Measurements from ENCODE around the gene FRMPD4. TPM values are rescaled to one million over a fixed set of nuclear protein-coding genes. Genes with fewer than 3 reads are reported as not detected.

The FRMPD4 gene
- total RNA-seq, 1 donor from 2014 or later = 0.07 TPM

DNA sequence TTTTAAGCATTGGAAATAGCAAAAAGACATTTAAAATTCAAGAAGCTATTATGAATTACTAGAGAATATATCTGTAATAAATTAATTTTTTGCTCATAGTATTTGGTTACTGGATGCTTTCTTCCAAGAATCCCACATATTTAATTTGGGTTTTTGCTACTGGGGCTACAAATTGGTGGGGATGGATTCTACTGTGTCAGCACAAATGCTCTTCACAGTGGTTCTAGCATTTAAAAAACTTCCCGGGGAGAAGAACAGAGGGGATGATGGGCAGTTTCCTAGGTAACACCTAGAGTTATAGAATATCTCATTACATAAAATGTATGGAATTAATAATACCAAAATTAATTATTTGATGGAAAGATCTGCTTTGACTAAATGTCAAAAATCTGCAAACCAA is 584.0 kb downstream of the FRMPD4 start:
- peaks cover 3% of the 10 kb centered on the region for H3K9me3 Mint-ChIP-seq
- H3K36me3 Mint-ChIP-seq (ENCODE audit: low read depth) = no peaks in the 10 kb centered on the region
- no peaks in the 10 kb centered on the region for H3K4me1 Mint-ChIP-seq
- TF ChIP-seq, protein P1, sequence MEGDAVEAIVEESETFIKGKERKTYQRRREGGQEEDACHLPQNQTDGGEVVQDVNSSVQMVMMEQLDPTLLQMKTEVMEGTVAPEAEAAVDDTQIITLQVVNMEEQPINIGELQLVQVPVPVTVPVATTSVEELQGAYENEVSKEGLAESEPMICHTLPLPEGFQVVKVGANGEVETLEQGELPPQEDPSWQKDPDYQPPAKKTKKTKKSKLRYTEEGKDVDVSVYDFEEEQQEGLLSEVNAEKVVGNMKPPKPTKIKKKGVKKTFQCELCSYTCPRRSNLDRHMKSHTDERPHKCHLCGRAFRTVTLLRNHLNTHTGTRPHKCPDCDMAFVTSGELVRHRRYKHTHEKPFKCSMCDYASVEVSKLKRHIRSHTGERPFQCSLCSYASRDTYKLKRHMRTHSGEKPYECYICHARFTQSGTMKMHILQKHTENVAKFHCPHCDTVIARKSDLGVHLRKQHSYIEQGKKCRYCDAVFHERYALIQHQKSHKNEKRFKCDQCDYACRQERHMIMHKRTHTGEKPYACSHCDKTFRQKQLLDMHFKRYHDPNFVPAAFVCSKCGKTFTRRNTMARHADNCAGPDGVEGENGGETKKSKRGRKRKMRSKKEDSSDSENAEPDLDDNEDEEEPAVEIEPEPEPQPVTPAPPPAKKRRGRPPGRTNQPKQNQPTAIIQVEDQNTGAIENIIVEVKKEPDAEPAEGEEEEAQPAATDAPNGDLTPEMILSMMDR (conservative IDR thresholded peaks at IDR 0.05) = no peak
- H3K4me3 Mint-ChIP-seq = no peak overlapping the region
- DNase-seq (ENCODE audit: low read depth, low spot score) = no peak
- peaks cover 51% of the 10 kb centered on the region for H3K27me3 Mint-ChIP-seq (ENCODE audit: low read depth)
- H3K27ac Mint-ChIP-seq (ENCODE audit: unreplicated experiment) = no peak overlapping the region

DNA sequence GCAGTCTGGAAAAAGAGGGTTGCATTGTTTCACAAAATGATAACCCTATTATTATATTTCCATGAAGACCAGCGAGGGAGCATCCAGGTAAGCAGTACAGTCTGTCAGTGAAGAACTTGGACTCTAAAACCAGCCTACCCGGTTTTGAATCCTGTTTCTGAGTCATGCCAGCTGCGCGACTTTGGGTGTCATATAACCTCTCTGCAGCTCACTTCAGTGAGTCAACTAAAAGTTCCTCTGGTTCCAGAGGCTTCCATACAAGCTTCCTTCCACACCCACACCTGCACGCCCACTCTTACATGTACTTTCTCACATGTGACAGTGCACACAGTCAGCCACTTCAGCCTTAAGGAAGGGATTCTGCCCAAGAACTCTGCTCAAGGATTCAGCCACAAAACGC is 603.1 kb downstream of the FRMPD4 start:
- no peak overlapping the region for H3K4me3 Mint-ChIP-seq
- H3K27ac Mint-ChIP-seq (ENCODE audit: unreplicated experiment) = no peak overlapping the region
- H3K4me1 Mint-ChIP-seq = no peaks in the 10 kb centered on the region
- no peaks in the 10 kb centered on the region for H3K36me3 Mint-ChIP-seq (ENCODE audit: low read depth)
- TF ChIP-seq, protein P1 (conservative IDR thresholded peaks at IDR 0.05) = no peak
- H3K27me3 Mint-ChIP-seq (ENCODE audit: low read depth) = no peaks in the 10 kb centered on the region
- peaks cover 8% of the 10 kb centered on the region for H3K9me3 Mint-ChIP-seq
- no peak for DNase-seq (ENCODE audit: low read depth, low spot score)

DNA sequence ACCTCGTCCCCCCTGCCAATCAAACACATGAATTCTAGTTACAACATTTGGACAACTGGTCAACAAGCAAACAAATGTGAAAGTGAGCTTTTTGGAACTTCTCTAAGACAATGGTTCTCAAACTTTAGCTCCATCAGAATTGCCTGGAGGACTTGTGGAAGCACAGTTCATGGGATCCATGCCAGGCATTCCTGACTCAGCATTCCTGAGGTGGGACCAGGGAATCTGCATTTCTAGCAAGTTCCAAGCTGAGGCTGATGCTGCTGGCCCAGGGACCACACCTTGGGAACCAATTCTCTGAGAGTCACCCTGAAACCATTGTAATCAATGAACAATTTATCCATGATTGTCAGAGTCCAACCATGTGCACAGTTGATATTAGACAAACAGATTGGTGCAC is 609.2 kb downstream of the FRMPD4 start:
- H3K4me3 Mint-ChIP-seq = no peak overlapping the region
- H3K9me3 Mint-ChIP-seq = peaks cover 10% of the 10 kb centered on the region
- TF ChIP-seq, protein P1 (conservative IDR thresholded peaks at IDR 0.05) = no peak
- H3K27ac Mint-ChIP-seq (ENCODE audit: unreplicated experiment) = no peak overlapping the region
- DNase-seq (ENCODE audit: low read depth, low spot score) = no peak
- no peaks in the 10 kb centered on the region for H3K4me1 Mint-ChIP-seq
- H3K27me3 Mint-ChIP-seq (ENCODE audit: low read depth) = no peaks in the 10 kb centered on the region
- no peaks in the 10 kb centered on the region for H3K36me3 Mint-ChIP-seq (ENCODE audit: low read depth)

DNA sequence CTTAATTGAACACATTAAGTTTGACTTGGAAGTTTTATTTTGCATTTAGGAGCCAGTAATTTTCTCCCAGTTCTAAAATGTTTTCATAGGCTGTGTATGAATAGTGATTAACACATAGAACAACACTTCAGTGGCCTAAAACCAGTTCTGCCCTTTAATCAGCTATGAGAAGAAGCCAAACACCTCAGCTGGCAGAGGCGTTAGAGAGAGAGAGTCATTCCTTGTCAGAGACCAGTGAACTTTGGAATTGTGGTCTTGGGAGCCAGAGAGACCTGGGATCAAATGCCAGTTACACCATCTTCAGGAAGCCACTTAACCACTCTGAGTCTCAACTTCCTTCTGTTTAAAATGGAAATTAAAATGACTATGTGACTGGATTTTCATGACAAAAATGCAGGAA is 613.6 kb downstream of the FRMPD4 start:
- Mint-ChIP-seq H3K27ac (ENCODE audit: unreplicated experiment) (peak overlapping the region; percentile 19), H3K4me1 (no peaks in the 10 kb centered on the region), H3K4me3 (no peak overlapping the region), H3K27me3 (ENCODE audit: low read depth) (no peaks in the 10 kb centered on the region), H3K36me3 (ENCODE audit: low read depth) (no peaks in the 10 kb centered on the region), H3K9me3 (peaks cover 10% of the 10 kb centered on the region)
- TF ChIP-seq, protein P1 (conservative IDR thresholded peaks at IDR 0.05) = no peak
- DNase-seq (ENCODE audit: low read depth, low spot score) = no peak

DNA sequence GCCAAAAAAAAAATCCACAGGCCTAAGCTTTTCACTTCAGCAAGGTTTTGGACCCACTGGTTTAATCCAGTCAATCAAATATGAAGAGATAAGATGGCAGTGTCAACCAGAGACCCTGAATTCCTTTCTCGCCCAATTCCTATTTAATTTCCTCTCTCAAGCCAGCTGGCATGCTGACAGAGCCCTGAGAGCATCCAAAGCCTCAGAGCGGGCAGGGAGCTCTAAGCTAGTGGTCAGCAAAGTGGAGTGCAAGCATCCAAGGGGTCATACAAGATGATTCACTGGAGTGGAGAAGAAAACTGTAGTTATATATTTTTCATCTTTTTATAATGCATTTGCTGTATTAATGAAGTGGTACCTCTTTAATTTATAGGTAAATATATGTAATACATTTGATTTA is 615.1 kb downstream of the FRMPD4 start:
- no peaks in the 10 kb centered on the region for H3K4me1 Mint-ChIP-seq
- TF ChIP-seq, protein P1 (conservative IDR thresholded peaks at IDR 0.05) = no peak
- H3K27ac Mint-ChIP-seq (ENCODE audit: unreplicated experiment) = no peak overlapping the region
- no peaks in the 10 kb centered on the region for H3K27me3 Mint-ChIP-seq (ENCODE audit: low read depth)
- peaks cover 14% of the 10 kb centered on the region for H3K9me3 Mint-ChIP-seq
- DNase-seq (ENCODE audit: low read depth, low spot score) = no peak
- H3K4me3 Mint-ChIP-seq = no peak overlapping the region
- peaks cover 2% of the 10 kb centered on the region for H3K36me3 Mint-ChIP-seq (ENCODE audit: low read depth)

DNA sequence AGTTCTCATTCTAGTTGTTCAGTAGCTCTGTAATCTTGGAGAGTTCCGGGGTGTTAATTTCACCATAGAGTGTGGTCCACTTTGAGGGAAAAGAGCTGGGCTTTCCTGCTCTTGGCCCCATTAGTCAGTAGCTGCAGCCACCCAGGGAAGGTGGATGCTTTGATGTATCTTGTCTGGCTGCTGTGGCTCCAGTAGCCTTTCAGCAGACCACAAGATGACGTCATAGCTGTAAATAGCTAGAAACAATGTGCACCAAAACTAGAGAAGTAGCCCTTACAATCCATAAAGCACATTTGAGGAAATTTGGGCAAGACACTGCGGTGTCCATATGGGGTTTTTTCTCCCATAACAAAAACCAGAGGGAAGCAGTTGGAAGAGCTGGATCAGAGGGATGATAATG is 620.0 kb downstream of the FRMPD4 start:
- H3K9me3 Mint-ChIP-seq = peaks cover 9% of the 10 kb centered on the region
- H3K36me3 Mint-ChIP-seq (ENCODE audit: low read depth) = peaks cover 2% of the 10 kb centered on the region
- H3K4me3 Mint-ChIP-seq = no peak overlapping the region
- no peak overlapping the region for H3K27ac Mint-ChIP-seq (ENCODE audit: unreplicated experiment)
- peaks cover 3% of the 10 kb centered on the region for H3K27me3 Mint-ChIP-seq (ENCODE audit: low read depth)
- TF ChIP-seq, protein P1 (conservative IDR thresholded peaks at IDR 0.05) = no peak
- no peaks in the 10 kb centered on the region for H3K4me1 Mint-ChIP-seq
- no peak for DNase-seq (ENCODE audit: low read depth, low spot score)
